ENCODE measurements around the gene CELSR1.

GRCh38 chr22:46350121-46350520 lies 187.3 kb downstream of the CELSR1 start:
- TF ChIP-seq CTCF (conservative IDR thresholded peaks at IDR 0.05; ENCODE audit: low read depth, low read length) (no peak), EZH2 (IDR thresholded peaks at IDR 0.05; ENCODE audit: low read length, unreplicated experiment) (no peak), EZH2phosphoT487 (IDR thresholded peaks at IDR 0.05; ENCODE audit: borderline replicate concordance, low read length) (no peak)

All from PC-3 (cell line).